ENCODE measurements around the gene RIMBP3C.
"Not testable (repeated sequence)": the region's sequence is repeated elsewhere in the genome, so short reads cannot be mapped to it uniquely, and the experiment has no call there.

RIMBP3C gene

DNA sequence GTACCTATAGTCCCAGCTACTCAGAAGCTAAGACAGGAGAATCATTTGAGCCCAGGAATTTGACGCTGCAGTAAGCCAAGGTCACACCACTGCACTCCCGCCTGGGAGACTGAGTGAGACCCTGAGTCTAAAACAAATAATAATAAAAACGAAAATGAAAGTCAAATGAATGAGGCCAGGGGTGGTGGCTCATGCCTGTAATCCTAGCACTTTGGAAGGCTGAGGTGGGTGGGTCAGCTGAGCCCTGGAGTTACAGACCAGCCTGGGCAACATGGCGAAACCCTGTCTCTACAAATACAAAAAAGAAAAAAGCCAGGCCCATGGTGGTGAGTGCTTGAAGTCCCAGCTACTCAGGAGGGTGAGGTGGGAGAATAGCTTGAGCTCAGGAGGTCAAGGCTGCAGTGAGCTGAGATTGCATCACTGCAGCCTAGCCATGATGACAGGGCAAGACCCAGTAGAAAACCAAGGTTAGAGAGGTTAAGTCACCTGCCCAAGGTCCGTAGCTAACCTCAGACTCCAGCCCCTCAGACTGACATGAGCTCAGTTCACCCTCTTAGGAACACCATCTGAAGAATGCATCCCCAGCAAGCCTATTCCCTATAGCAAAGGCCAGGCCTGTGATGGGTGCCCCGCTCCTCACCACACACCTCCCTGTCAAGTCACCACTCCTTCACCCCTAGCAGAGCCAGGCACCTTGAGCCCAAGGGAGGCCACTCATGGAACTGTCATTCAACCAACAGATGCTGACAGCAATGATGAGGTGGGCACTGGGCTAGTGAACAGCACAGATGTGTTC is 24.4 kb downstream of the RIMBP3C start:
- not testable (repeated sequence) for DNase-seq

DNA sequence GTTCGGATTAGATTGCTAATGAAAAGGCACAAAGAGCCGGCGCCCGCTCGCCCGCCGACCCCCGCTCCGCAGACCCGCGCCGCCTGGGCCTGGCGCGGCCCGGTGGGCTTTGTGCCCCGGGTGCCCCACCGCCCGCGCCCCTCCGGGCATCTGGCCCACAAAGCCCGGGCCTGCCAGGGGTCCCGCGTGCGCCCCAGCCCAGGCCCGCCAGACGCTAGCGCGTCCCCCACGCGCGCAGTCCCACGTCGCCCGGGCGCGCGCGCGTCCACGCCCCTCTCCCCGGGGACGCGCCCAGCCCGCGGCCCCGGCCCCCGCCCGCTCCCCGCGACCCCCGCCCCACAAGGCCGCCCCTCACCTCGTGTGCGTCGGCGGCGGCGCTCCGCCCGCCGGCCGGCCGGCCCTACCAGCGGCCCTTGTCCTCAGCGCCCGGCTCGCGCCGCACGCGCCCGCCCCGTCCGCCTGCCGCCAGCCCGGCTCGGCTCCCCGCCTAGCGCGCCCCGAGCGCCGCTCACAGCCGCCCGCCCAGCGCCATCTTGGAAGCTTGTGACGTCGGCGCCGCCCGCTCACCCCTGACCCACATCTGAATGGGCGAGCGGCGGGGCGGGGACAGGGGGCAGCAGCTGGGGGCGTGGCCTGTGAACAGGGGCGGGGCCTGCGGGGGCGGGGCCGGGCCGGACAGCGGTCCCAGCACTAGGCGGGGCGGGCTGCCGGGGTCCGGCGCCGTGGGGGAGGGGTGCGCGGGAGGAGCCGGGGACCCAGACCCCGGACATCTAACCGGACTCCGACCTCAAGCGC is 34.1 kb downstream of the RIMBP3C start:
- not testable (repeated sequence) for DNase-seq

DNA sequence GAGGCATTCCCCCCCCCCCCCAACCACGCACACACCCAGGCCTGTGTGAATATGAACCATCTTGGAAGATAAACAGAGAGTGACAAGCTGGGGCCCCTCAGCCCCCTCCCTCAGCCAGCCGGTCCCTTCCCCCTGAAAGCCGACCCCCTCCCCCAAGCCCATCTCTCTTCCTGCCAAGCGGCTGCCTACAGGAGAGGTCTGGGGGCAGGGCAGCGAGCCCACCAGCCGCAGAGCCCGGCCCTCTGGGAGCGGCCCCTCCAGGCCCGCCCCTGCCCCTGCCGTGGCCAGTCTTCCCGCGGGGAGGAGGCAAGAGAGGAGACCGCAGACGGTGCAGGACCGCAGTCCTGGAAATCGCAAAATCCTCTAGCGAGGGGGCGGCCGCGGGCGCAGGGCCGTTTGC is 34.7 kb downstream of the RIMBP3C start:
- DNase-seq: not testable (repeated sequence)

DNA sequence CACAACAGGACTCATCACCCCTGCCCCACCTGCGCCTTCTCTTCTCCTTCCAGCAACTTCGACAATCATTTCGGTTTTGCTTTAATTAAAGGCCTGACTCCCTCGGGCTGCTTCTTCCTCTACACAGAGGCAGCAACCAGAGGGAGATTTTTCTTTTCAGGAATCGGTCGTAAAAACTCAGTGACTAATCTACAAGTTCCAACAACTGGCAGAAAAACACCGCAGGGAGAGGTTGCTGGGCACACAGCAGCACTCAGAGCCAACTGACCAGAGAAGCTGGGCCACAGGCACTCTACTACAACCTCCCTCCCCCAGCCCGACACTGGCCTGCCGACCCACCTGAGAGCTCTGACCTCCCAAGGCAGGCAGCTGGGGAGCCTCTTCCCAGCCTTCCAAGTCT is 36.0 kb downstream of the RIMBP3C start:
- not testable (repeated sequence) for DNase-seq

GRCh38 chr22:21514117-21514516 is 37.1 kb downstream of the RIMBP3C start:
- DNase-seq: not testable (repeated sequence)

DNA sequence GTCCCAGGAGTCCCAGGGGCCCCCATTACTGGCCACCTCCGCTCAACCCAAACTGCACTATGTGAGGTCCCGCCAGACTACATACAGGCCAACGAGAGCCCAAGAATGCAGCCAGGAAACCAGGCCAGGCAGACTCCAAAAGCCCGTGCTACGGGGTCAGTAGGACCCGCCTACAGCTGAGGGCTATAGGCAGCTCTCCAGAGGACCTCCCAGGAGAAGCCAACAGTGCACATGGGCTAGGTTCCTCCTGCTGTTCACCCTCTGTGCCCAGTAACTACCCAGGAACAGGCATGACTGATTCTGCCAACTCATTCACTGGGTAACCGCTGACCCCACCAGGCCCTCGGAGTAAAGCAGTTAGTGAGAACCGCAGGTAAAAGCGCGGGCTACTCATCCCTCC is 39.2 kb downstream of the RIMBP3C start:
- DNase-seq: not testable (repeated sequence)

DNA sequence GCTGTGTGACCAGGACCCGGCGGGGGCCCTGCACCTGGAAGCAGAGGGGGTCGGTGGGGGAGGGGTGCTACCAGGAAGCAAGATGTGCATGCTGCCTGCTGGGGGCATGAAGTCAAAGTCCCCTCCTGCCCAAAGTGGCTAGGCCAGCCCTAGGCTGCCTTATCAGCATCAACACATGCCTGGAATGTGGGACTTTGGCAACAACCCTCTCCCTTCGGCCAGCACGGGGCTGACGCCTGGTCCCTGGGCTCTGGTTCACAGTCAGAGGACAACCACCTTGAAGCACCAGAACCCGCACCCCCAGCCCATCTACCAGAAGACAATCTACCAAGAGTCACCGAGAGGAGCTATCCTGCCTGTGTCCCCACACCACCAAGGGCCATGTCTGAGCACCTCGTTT is 40.9 kb downstream of the RIMBP3C start:
- not testable (repeated sequence) for DNase-seq

GRCh38 chr22:21499623-21500506 is 51.4 kb downstream of the RIMBP3C start:
- not testable (repeated sequence) for DNase-seq

GRCh38 chr22:21498489-21498888 is 52.8 kb downstream of the RIMBP3C start:
- DNase-seq: not testable (repeated sequence)

GRCh38 chr22:21497984-21498383 is 53.3 kb downstream of the RIMBP3C start:
- not testable (repeated sequence) for DNase-seq
